ENCODE results near the gene ADCY7.
A peak's percentile ranks its signal among the peaks of the same experiment; 100 is the strongest.

Gene ADCY7

DNA sequence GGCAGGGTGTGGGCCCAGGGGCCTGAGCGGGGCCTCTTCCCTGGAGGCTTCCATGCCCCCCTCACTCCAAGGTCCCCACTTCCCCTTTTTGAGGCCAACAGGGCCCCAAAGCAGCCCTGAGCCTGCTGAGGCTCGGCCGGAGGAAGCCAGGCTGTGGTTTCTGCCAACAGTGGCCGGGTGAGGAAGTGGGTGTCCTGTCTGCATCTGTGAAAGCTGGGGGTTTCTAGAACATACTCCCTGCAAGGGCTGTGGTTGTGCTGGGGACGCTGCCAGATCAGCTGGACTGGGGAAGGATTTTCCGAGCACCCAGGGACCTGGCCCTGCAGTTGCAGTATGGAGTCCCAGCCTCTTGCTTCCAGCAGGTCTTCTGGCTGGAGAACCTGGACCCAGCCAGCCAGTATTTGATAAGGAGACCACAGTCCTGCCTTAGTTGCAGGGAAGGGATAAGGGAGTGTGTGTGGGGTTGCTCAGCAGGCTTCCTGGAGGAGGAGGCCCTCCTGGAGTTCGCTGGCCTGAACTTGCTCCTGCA lies 15.7 kb downstream of the ADCY7 start:
- peak; percentile 69 for DNase-seq (ENCODE audit: low read depth)

DNA sequence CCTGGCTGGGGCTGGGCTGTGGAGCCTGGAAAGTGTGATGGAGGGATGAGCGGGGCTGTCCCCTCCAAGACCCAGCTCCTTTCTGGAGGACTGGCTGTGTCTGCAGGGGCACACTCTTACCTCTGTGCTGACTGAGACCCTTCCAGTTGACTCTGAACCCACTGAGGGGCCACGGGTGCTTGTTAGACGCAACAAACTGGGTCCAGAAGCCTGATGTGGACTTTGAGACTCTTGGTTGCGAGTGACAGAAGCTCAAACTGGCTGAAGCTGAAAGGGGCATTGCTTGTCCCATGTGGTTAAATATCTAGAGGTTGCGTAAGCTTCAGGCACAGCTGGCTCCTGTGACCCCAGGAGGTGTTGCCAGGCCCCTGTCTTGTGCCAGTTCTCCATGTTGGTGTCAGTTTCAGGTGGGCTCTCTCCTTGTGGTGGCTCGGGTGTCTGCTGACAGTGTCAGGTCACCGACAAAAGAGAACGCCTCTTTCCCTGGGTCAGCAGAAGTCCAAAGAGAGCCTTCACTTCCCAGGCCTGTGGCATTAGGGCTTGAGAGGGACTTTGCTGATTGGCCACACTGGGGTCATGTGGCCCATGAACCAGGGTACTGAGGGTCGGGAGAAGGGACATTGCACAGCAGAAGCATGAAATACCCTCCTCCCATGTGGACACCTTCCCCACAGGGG lies 16.7 kb downstream of the ADCY7 start:
- DNase-seq (ENCODE audit: low read depth) = no peak

DNA sequence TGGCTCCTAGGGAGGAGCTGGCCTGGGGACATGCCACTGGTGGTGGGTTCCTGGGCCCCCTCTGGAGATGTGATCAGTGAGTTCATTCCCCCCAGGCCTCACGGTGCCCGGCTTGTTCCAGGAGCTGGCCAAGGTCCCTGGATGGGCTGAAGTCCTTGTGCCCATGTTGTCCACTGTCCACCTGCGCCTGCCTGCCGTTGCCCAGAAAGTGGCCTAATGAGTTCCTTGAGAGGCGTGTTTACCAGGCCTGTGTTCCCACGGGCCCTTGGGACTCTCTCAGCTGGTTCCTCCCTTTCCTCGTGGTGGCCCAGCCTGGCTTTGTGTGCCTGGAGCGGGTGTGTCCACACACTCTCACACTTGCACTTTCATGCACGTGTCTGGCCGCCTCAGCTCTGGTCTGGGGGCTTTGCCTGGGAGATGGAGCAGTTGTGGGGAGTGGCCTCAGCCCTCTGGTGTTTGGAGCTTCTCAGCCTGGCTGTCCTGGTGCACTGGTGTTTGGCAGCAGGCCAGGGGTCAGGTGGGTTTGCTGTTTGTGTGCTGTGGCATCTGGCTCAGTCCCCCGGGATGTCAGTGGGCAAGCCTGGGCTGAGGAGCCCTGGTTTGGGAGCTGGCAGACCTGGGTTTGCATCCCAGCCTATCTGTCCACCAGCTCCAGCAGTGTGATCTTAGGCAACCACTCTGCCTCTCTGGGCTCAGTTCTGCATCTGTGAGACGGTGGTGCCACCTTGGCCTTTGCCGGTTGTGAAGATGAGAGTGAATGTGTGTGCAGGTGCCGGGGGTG lies 18.0 kb downstream of the ADCY7 start:
- no peak for DNase-seq (ENCODE audit: low read depth)

DNA sequence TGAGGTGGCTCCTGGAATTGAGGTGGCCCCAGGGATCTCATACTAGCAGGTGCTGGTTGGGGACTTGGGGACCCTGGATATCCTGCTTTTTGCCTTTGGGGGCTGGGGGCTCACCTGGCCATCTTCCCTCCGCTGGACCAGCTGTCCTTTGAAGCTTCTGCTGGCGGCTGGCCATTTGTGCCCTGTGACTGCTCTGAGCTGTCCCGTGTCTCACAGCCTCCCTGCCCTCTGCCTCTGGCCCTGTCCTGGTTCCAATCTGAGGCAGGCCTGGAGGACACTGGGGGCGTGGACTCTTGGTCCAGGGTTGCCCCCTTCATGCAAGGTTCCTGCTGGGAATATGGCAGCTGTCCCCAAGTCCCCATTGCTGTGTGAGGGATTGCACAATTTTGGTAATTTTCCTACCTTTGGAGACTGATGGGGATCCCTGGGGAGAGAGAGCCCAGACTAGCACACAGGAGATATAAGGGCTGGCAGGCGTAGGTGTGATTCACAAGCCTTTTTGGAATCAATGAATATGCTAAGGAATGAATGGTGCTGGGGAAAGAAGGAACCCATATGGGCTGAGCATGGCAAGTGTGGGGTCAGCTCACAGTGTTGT lies 19.2 kb downstream of the ADCY7 start:
- no peak for DNase-seq (ENCODE audit: low read depth)

DNA sequence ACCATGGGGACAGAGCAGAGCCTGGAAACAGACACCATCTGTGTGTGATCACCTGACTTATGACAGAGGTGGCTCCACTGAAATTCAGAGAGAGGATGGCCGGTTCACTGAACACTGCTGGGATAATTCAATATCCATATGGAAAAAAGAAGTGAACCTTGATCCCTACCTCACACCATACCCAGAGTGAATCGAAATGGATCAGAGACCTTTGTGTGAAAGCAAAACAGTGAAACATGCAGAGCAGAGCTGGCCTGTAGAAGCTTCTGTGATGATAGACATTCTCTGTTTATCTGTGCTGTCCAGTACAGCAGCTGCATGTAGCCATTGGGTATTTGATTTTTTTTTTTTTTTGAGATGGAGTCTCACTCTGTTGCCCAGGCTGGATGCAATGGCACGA lies 20.3 kb downstream of the ADCY7 start:
- no peak for DNase-seq (ENCODE audit: low read depth)

DNA sequence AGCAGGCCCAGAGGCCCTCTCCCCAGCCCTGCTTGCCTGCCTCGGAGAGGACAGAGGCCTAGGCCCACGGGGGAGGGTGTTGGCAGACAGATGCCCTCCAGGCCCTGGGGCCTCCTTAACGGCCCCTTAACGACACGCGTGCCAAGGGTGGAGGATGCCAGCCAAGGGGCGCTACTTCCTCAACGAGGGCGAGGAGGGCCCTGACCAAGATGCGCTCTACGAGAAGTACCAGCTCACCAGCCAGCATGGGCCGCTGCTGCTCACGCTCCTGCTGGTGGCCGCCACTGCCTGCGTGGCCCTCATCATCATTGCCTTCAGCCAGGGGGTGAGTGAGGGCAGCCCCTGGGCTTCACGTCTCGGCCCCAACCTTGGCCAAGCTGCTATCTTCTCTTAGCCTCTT lies 21.7 kb downstream of the ADCY7 start:
- DNase-seq (ENCODE audit: low read depth) = no peak

DNA sequence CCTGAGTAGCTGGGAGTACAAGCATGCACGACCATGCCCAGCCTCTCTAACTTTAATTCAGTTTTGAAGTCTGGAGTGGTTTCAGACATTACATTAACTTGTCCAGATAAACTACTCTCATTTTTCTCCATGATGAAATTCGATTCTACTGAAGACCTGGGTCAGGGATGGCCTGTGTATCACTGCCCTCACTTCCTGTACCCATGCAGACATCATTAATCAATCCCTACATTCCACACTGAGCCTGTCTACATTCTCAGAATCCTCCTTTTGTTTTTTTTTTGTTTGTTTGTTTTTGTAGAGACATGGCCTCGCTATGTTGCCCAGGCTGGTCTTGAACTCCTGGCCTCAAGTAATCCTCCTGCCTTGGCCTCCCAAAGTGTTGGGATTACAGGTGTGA lies 22.6 kb downstream of the ADCY7 start:
- no peak for DNase-seq (ENCODE audit: low read depth)

DNA sequence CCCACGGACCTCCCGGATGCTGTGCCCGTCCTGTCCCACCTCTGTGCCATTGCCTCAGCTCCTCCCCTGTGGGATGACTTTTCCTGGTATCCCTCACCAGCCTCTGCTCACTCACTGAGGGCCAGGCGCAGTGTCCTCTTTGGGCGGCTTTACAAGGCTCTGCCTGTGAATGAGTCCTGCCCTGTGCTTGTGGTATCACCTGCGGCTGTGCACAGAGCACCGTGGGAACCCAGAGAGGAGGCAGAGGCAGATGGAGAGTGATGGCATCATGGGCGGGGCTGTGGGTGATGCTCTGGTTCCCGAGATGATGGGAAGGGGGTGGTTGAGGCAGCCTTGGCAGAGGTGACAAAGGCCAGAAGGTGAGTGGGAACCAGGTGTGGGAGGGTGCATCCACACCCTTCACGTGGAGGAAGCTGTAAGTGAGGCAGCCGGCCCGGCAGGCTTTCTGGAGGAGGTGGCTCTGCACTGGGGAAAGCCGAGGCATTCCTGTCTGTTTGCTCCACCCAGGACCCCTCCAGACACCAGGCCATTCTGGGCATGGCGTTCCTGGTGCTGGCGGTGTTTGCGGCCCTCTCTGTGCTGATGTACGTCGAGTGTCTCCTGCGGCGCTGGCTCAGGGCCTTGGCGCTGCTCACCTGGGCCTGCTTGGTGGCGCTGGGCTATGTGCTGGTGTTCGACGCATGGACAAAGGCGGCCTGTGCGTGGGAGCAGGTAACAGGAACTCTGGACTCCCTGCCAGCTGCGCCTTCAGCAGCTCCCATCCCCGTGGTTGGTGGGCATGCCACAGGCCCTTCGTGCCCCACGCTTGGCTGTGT lies 23.8 kb downstream of the ADCY7 start:
- DNase-seq (ENCODE audit: low read depth) = no peak

DNA sequence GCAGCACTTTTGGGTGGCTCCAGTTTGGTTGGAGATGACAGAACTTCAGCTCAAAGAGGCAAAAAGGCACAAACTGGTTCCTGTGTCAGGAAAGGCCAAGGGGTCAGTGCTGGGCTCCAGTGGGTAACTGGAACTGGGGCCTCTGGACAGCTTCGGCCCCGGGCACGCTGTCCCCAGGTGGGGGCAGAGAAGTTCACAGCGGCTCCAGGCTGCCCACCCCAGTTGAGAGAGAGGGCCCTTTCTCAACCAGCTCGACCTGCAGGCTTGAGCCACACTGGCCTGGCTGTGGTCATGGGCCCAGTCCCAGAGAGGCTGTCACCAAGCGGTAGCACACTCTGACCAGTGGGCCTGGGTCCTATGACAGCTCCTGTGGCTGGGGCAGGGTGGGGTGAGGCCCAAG lies 24.5 kb downstream of the ADCY7 start:
- no peak for DNase-seq (ENCODE audit: low read depth)

DNA sequence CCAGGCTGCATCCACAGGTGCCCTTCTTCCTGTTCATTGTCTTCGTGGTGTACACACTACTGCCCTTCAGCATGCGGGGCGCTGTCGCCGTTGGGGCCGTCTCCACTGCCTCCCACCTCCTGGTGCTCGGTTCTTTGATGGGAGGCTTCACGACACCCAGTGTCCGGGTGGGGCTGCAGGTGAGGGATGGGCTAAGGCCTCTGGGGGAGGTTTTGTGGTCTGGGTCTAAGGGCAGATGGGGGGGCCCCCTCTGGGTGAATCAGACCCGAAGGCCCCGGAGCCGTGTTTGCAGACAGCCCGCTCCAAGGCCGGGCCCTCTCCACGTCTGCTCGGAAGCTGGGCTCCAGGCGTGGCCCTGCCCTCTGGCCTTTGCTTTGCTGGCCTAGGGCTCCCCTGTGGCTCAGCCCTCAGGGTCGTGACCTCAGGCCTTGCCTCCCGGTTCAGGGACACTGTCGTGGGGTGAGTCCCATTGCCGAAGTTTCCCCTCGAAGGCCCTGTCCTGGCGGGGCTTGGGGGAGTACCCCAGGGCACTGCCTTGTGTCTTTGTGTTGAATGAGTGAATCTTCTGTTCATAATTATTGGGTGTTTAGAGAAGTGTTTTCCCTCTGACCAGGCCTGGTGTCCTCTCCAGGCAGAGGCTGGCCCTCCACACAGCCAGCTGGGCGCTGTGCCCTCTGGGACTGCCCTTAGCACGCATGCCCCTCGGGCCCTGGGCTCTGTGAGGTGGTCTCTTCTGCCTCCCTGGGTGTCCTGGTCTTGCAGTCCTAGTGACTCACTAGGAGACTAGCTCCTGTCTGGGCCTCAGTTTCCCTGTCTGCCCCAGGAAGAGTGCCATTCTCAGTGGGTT lies 25.6 kb downstream of the ADCY7 start:
- DNase-seq (ENCODE audit: low read depth) = no peak

DNA sequence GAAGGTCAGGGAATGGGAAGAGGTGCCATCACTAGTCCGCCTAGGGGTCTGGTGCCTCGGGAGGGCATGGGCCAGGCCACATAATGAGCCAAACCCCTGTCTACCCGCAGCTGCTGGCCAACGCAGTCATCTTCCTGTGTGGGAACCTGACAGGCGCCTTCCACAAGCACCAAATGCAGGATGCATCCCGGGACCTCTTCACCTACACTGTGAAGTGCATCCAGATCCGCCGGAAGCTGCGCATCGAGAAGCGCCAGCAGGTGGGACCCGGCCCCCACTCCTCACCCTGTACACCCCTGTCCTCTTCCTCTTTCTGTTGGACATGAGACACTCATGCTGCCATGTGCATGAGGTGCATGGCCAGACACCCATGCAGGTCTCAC lies 26.2 kb downstream of the ADCY7 start:
- DNase-seq (ENCODE audit: low read depth) = no peak

DNA sequence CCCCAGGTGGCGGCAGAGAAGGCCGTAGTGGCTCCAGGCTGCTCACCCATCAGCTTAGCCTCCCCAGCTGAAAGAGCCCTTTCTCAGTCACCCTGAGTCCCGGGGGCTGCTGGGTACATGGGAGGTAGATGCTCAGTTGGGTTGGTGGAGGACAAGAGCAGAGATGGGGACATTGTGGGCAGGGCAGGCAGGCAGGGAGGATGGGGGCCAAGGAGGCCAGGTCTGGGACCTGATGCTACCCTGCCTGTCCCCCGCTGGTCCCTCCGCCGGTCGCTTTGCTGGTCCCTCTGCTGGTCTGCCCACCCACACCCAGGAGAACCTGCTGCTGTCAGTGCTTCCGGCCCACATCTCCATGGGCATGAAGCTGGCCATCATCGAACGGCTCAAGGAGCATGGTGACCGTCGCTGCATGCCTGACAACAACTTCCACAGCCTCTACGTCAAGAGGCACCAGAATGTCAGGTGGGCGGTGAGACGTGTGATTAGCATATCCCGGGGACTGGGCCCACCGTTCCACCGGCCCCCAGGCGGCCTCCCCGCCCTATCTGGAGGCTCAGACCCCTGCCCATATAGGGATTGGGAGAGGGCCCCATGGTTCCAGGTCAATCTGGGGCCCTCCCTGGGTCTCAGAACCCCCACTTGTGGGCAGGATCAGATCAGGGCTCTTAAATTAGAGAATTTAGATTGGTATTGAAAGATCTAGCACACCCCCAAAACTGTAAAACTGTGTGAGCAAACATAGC lies 26.9 kb downstream of the ADCY7 start:
- no peak for DNase-seq (ENCODE audit: low read depth)

DNA sequence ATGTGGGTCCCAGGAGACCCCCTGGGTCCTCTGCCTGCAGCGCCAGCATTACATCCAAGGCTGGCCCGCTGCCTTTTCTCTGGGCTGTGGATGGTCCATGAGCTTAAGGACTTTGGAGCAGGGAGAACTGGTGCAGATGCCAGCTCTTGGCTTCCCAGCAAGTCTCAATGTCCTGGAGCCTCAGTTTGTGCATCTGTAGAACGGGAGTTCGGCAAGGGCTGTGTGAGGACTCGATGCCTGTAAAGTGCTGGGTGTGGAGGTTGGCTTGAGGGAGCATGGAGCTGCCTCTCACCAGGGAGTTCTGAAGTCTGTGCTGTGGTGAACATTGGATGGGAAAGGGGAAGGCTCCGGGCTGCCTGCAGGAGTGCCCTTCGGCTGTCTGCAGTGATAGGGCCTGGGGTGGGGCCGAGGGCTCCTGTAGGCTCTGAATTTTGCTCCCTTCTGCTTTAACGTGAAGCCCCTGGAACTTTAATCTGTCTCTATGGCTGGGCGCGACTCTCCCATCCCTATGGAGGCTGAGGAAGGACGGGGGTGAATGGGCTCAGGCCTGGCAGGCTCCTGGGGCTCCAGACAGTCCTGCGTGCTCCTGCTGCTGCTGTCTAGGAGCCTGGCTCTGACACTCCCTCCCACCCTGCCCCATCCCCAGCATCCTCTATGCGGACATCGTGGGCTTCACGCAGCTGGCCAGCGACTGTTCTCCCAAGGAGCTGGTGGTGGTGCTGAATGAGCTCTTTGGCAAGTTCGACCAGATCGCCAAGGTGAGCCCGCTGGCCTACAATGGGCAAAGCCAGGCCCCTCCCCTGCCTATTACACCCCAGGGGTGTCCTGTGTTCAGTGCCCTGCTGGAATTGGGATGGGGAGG lies 27.9 kb downstream of the ADCY7 start:
- DNase-seq (ENCODE audit: low read depth) = no peak

DNA sequence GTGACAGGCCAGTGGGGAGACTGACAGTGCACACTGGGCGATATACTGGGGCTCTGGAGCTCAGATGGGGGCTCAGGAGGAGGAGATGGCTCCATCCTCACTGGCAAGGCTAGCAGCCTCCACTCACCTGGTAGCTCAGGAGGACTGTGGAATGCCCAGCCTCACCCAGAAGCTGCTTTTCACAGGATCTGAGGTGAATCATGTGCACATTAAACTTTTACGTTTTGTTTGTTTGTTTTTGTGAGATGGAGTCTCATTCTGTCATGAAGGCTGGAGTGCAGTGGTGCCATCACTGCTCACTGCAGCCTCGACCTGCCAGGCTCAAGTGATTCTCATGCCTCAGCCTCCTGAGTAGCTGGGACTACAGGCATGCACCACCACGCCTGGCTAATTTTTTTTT lies 28.6 kb downstream of the ADCY7 start:
- no peak for DNase-seq (ENCODE audit: low read depth)

DNA sequence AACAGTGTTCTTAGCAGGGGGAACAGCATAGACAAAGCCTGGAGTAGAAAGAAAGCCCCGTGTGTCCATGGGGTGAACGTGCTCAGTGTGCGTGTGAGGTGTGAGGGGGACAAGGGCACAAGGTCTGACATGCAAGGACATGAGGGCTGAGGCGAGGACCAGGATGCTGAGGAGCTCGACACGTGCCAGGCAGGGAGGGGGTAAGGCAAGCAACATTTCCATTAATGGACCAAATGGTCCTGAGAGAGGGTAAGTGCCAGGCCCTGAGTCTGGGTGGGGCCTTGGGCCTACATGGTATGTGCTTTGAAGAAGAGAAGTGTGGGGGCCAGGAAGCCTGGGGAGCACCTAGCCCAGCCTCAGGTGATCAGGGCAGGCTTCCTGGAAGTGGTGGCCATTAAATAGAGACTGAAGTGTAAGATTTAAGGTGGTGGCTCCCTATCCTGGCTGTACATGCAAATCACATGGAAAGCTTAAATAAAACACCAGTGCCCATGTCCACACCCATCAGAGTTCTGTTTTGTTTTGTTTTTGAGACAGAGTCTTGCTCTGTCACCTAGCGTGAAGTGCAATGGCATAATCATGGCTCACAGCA lies 29.3 kb downstream of the ADCY7 start:
- DNase-seq (ENCODE audit: low read depth) = no peak

DNA sequence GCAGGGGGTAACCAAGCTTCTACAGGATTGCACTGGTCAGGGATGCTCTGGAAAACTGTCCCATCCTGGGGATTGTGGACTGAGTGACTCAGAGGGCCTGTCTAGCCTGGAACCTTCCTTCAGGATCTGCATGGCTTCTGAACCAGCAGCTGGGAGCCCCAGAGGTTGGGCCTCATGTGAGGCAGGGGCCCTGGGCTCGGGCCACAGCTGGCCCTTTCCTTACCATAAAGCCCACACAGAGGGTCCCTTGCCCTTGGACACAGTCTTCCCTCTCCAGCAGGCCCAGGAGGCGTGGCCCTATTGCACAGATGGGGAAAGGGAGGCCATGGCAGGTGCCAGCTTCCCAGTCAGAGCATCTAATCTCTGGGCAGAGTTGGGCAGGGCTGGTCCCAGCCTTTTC lies 30.5 kb downstream of the ADCY7 start:
- DNase-seq (ENCODE audit: low read depth) = no peak

DNA sequence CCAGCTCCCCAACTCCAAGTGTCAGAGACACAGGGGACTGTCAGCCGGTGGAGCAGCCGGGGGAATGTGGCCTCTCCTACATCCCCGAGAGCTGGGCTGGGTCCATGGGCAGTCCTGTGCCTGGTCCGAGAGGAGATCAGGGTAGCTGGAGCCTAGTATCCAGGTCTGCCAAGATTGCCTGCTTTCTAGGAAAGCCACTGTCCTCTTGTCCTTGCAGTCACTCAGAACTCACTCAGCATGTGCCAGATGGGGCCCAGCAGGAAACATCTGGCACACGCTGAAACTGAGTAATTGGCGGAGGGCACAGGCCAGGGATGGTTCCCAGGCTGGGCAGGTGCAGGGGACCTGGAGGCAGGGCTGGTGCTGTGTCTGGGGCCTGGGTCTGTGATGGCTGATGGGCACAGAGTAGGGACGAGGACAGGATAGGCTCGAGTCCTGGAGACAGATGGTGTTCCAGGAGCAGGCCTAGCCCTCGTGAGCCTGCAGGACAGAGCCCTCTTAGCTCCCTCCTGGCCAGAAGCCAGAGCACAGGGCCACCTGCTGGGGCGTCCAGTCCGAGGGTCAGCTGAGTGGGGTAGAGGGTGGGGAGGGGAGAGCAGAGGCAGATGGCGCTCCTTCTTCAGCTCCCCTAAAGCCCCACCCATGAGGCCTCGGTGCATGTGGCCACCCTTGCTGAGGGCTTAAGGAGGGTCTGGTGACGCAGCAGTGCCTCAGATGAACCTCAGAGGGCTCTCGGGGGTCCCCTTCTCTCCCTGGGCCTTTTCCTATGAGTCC lies 31.1 kb downstream of the ADCY7 start:
- DNase-seq (ENCODE audit: low read depth) = no peak

DNA sequence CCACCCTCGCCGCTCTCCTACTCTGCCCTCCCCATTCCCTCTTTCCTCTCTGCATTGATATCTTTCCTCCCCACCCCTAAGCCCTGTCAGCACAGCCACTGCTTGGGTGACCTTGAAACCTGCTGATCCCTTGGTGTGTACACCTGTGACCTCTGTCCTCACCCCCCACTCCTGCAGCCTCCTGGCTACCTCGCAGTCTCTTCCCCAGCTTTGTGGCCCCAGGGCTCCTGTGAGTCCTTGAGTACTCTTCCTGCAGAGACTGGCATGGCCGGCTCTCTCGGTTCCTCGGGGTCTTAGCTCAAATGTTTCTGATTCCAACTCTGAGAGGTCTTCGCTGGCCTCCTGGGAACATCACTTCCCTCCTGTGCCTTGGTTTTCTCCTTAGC lies 31.7 kb downstream of the ADCY7 start:
- no peak for DNase-seq (ENCODE audit: low read depth)
